Measurements from ENCODE around the gene SMCP. TPM values are rescaled to one million over a fixed set of nuclear protein-coding genes. Genes with fewer than 3 reads are reported as not detected.

The SMCP gene
- total and polyA plus RNA-seq, 2 donors (not counting 1 experiment from before 2014, with no cell fraction given) = not detected

Other genes with a start within 250 kb of the SMCP start
- not detected in 2 replicates for gene LCE2D, start 214.9 kb upstream of the SMCP start, total RNA-seq
- not detected in 2 replicates for gene LCE2D, start 214.9 kb upstream of the SMCP start, polyA plus RNA-seq
- not detected in 2 replicates for gene LCE2C, start 203.0 kb upstream of the SMCP start, total RNA-seq
- not detected in 2 replicates for gene LCE2C, start 203.0 kb upstream of the SMCP start, polyA plus RNA-seq
- gene LCE2B, start 192.2 kb upstream of the SMCP start, total RNA-seq = not detected in 2 replicates
- not detected in 2 replicates for gene LCE2B, start 192.2 kb upstream of the SMCP start, polyA plus RNA-seq
- not detected in 2 replicates for gene LCE2A, start 180.0 kb upstream of the SMCP start, total RNA-seq
- not detected in 2 replicates for gene LCE2A, start 180.0 kb upstream of the SMCP start, polyA plus RNA-seq
- not detected in 2 replicates for gene LCE4A, start 170.2 kb upstream of the SMCP start, total RNA-seq
- gene LCE4A, start 170.2 kb upstream of the SMCP start, polyA plus RNA-seq = not detected in 2 replicates
- not detected in 2 replicates for gene KPRP, start 120.3 kb upstream of the SMCP start, total RNA-seq
- not detected in 2 replicates for gene KPRP, start 120.3 kb upstream of the SMCP start, polyA plus RNA-seq
- gene LCE1F, start 103.2 kb upstream of the SMCP start, total RNA-seq = not detected in 2 replicates
- gene LCE1F, start 103.2 kb upstream of the SMCP start, polyA plus RNA-seq = not detected in 2 replicates
- not detected in 2 replicates for gene LCE1E, start 92.1 kb upstream of the SMCP start, total RNA-seq
- gene LCE1E, start 92.1 kb upstream of the SMCP start, polyA plus RNA-seq = not detected in 2 replicates
- gene LCE1D, start 81.6 kb upstream of the SMCP start, total RNA-seq = not detected in 2 replicates
- not detected in 2 replicates for gene LCE1D, start 81.6 kb upstream of the SMCP start, polyA plus RNA-seq
- not detected in 2 replicates for gene LCE1C, start 71.7 kb upstream of the SMCP start, total RNA-seq
- not detected in 2 replicates for gene LCE1C, start 71.7 kb upstream of the SMCP start, polyA plus RNA-seq
- gene LCE1B, start 66.4 kb upstream of the SMCP start, total RNA-seq = not detected in 2 replicates
- gene LCE1B, start 66.4 kb upstream of the SMCP start, polyA plus RNA-seq = not detected in 2 replicates
- gene LCE1A, start 50.8 kb upstream of the SMCP start, total RNA-seq = not detected in 2 replicates
- gene LCE1A, start 50.8 kb upstream of the SMCP start, polyA plus RNA-seq = not detected in 2 replicates
- gene LCE6A, start 35.5 kb upstream of the SMCP start, total RNA-seq = not detected in 2 replicates
- not detected in 2 replicates for gene LCE6A, start 35.5 kb upstream of the SMCP start, polyA plus RNA-seq
- not detected in 2 replicates for gene LCE7A, start 18.3 kb upstream of the SMCP start, total RNA-seq
- not detected in 2 replicates for gene LCE7A, start 18.3 kb upstream of the SMCP start, polyA plus RNA-seq
- gene IVL, start 30.2 kb downstream of the SMCP start, total RNA-seq = not detected in 2 replicates
- gene IVL, start 30.2 kb downstream of the SMCP start, polyA plus RNA-seq = not detected in 2 replicates
- not detected in 2 replicates for gene SPRR5, start 68.9 kb downstream of the SMCP start, total RNA-seq
- not detected in 2 replicates for gene SPRR5, start 68.9 kb downstream of the SMCP start, polyA plus RNA-seq
- gene SPRR4, start 92.3 kb downstream of the SMCP start, total RNA-seq = not detected in 2 replicates
- gene SPRR4, start 92.3 kb downstream of the SMCP start, polyA plus RNA-seq = not detected in 2 replicates
- not detected in 2 replicates for gene SPRR1A, start 105.8 kb downstream of the SMCP start, total RNA-seq
- not detected in 2 replicates for gene SPRR1A, start 105.8 kb downstream of the SMCP start, polyA plus RNA-seq
- not detected in 2 replicates for gene SPRR3, start 123.4 kb downstream of the SMCP start, total RNA-seq
- gene SPRR3, start 123.4 kb downstream of the SMCP start, polyA plus RNA-seq = not detected in 2 replicates
- gene SPRR1B, start 152.9 kb downstream of the SMCP start, total RNA-seq = not detected in 2 replicates
- not detected in 2 replicates for gene SPRR1B, start 152.9 kb downstream of the SMCP start, polyA plus RNA-seq
- not detected in 2 replicates for gene SPRR2D, start 162.8 kb downstream of the SMCP start, total RNA-seq
- not detected in 2 replicates for gene SPRR2D, start 162.8 kb downstream of the SMCP start, polyA plus RNA-seq
- not detected in 2 replicates for gene SPRR2A, start 179.2 kb downstream of the SMCP start, total RNA-seq
- gene SPRR2A, start 179.2 kb downstream of the SMCP start, polyA plus RNA-seq = not detected in 2 replicates
- not detected in 2 replicates for gene SPRR2B, start 193.3 kb downstream of the SMCP start, total RNA-seq
- not detected in 2 replicates for gene SPRR2B, start 193.3 kb downstream of the SMCP start, polyA plus RNA-seq
- gene SPRR2E, start 216.2 kb downstream of the SMCP start, total RNA-seq = not detected in 2 replicates
- not detected in 2 replicates for gene SPRR2E, start 216.2 kb downstream of the SMCP start, polyA plus RNA-seq
- gene SPRR2F, start 235.2 kb downstream of the SMCP start, total RNA-seq = not detected in 2 replicates
- not detected in 2 replicates for gene SPRR2F, start 235.2 kb downstream of the SMCP start, polyA plus RNA-seq